Hematopoietic multipotent progenitor cell treated with erythropoietin and hydrocortisone succinate and interleukin-3 and kit ligand, for 15 days (in vitro differentiated cells): Measurements from ENCODE around the gene ATP2A1.
"Not testable (repeated sequence)": the region's sequence is repeated elsewhere in the genome, so short reads cannot be mapped to it uniquely, and the experiment has no call there.

Experiments used
- DNase-seq: peaks from one replicate; pipeline ENCODE4 v3.0.0-alpha.2; 2015; ENCODE audit warnings: low spot score

The ATP2A1 gene

DNA sequence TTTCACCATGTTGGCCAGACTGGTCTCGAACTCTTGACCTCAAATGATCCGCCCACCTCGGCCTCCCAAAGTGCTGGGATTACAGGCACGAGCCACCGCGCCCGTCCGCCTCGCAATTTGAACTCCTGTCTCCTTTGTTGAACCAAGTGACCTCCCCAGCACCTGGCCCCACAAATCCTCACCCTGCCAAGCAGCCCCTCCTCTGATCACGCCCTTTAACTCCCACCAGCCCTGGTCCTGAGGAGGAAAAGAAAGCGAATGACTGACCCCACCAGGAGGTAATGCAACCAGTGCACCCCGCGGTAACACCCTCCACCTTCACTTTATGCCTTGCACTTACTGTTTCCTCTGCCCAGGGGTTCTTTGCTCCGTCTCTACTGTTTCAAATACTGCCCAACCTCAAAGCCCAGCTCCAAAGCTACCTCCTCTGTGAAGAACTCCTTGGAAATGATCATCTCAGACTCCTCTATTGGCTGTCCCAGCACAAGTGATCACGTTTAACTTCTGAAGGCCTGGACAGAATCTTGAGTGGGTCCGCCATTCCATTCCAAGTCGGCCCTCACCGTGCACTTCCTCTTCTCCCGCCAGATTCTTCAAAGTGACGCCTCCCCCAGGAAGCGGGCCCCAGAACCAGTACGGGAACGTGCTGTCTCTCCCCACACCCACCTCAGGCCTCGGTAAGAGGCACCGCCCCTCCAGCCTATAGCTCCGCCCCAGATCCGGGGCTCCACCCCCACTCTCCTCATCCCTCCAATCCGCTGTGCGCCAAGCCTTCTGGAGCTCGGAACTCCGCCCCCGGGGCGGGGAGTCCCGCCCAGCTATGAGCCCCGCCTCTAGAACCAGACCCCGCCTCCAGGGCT, 57.9 kb downstream of the ATP2A1 start:
- peak; percentile 84 for DNase-seq

DNA sequence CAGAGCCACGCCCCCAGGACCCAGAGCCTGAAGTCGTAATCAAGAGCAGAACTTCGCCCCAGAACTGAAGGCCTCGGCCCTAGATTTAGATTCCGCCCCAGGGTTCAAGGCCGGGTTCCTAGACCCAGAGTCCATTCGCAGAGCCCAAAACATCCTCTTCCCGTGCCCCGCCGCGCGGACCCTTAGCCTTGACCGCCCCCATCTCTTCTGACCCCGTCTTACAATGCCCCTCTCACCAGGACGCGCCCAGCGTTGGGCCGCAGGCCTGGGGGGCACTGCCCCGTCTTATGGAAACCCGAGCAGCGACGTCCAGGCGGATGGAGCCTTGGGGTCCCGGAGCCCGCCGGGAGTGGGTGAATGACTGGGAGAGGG, 58.5 kb downstream of the ATP2A1 start:
- no peak for DNase-seq

- DNase-seq = no peak
Measured at GRCh38 chr16:28937222-28937876, 59.1 kb downstream of the ATP2A1 start.

DNA sequence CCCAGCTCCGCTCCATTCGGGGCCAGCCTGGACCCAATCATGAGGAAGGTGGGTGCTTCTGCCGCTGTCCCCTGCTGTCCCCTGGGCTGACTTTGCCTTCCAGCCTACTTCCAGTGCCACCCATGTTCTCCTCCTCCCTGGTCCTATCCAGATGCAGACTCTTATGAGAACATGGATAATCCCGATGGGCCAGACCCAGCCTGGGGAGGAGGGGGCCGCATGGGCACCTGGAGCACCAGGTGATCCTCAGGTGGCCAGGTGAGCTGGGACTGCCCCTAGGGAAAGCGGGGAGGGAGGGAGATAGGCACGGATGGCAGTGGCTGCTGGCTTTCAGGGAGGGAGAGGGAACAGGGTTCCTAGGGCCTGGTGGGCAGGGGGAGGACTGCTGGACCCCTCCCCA, 60.4 kb downstream of the ATP2A1 start:
- no peak for DNase-seq

- not testable (repeated sequence) for DNase-seq
Measured at GRCh38 chr16:28939825-28940224, 61.5 kb downstream of the ATP2A1 start.

DNA sequence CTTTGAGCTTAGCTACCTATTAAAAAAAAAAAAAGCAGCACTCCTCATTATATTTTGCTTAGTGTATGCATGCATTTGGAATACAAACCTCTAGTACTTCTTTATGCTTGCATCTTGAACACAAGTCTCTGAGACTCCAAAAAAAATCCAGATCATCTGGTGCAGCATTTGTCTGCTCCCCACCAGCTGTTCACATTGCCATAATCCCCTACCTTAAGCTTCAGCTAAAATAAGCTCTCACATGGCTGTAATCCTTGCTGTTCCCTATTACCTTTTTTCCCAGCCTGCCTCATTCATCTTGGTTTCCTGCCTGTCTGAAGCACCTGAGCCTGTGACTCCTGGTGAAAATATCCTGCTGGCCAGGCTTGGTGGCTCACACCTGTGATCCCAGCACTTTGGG, 65.0 kb downstream of the ATP2A1 start:
- DNase-seq = no peak

DNA sequence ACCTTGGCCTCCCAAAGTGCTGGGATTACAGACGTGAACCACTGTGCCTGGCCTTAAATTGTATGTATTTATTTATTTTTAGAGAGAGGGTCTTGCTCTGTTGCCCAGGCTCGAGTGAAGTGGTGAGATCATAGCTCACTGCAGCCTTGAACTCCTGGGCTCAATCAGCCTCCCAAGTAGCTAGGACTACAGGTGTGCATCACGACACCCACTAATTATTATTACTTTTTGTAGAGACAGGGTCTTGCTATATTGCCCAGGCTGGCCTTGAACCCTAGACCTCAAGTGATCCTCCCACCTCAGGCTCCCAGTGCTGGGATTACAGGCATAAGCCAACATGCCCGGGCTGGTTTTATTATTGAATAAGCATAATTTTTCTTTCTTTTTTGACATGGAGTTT, 68.4 kb downstream of the ATP2A1 start:
- no peak for DNase-seq

- peak; percentile 100 for DNase-seq
Measured at GRCh38 chr16:28950648-28951409, 72.5 kb downstream of the ATP2A1 start, which contains the start of gene NFATC2IP. TSS of gene NFATC2IP (plus strand) at chr16:28950937. CDS start at chr16:28951012, 75 bp downstream.

- DNase-seq = peak; percentile 52
Measured at GRCh38 chr16:28951410-28951943, 73.2 kb downstream of the ATP2A1 start.
